ENCODE measurements around the gene CLEC17A.
"Not testable (repeated sequence)": the region's sequence is repeated elsewhere in the genome, so short reads cannot be mapped to it uniquely, and the experiment has no call there.

The CLEC17A gene

GRCh38 chr19:14611051-14611450 lies 28.2 kb downstream of the CLEC17A start:
- TF ChIP-seq CTCF (IDR thresholded peaks at IDR 0.05; ENCODE audit: low read depth, low read length): no peak
- DNase-seq (ENCODE audit: extremely low read depth, low read depth): no peak

- DNase-seq (ENCODE audit: extremely low read depth, low read depth): not testable (repeated sequence)
Measured at GRCh38 chr19:14612242-14612641, 29.4 kb downstream of the CLEC17A start.

GRCh38 chr19:14612657-14613056 lies 29.8 kb downstream of the CLEC17A start:
- DNase-seq (ENCODE audit: extremely low read depth, low read depth): no peak
- no peak for TF ChIP-seq CTCF (IDR thresholded peaks at IDR 0.05; ENCODE audit: low read depth, low read length)

- DNase-seq (ENCODE audit: extremely low read depth, low read depth): not testable (repeated sequence)
Measured at GRCh38 chr19:14613399-14614098, 30.7 kb downstream of the CLEC17A start.

- TF ChIP-seq CTCF (IDR thresholded peaks at IDR 0.05; ENCODE audit: low read depth, low read length): no peak
Measured at GRCh38 chr19:14614099-14614412, 31.2 kb downstream of the CLEC17A start.

GRCh38 chr19:14615623-14616022 lies 32.7 kb downstream of the CLEC17A start:
- DNase-seq (ENCODE audit: extremely low read depth, low read depth): no peak
- TF ChIP-seq CTCF (IDR thresholded peaks at IDR 0.05; ENCODE audit: low read depth, low read length): no peak

More at GRCh38 chr19:14614099-14614412, 31.2 kb downstream of the CLEC17A start:
- DNase-seq (ENCODE audit: extremely low read depth, low read depth): no peak

- no peak for TF ChIP-seq CTCF (IDR thresholded peaks at IDR 0.05; ENCODE audit: low read depth, low read length)
- DNase-seq (ENCODE audit: extremely low read depth, low read depth): no peak
Measured at GRCh38 chr19:14616407-14616806, 33.5 kb downstream of the CLEC17A start.

- TF ChIP-seq CTCF (IDR thresholded peaks at IDR 0.05; ENCODE audit: low read depth, low read length): no peak
- no peak for DNase-seq (ENCODE audit: extremely low read depth, low read depth)
Measured at GRCh38 chr19:14619404-14619803, 36.5 kb downstream of the CLEC17A start.

- DNase-seq (ENCODE audit: extremely low read depth, low read depth): not testable (repeated sequence)
Measured at GRCh38 chr19:14624491-14624890, 41.6 kb downstream of the CLEC17A start.
